Fibroblast of lung (primary cell): ENCODE data around the gene FGF14. TPM values are rescaled to one million over a fixed set of nuclear protein-coding genes. Genes with fewer than 3 reads are reported as not detected.

Experiments
- DNase-seq, 2 donors: peaks; one replicate each; pipeline versions ENCODE4 v3.0.0 to v3.0.0-alpha.2; 2010; ENCODE audit warnings: low read depth in 2 of 2
- H2AFZ ChIP-seq: 2 replicates; pipeline ENCODE4 v1.5.1; 2012; ENCODE audit warnings: low read length, control low read depth, inconsistent platforms
- H3K27ac ChIP-seq: 2 replicates; pipeline ENCODE4 v1.5.1; 2011; ENCODE audit warnings: low read length, control low read depth; ENCODE audit not compliant: insufficient read depth
- H3K27me3 ChIP-seq: 2 replicates; pipeline ENCODE4 v1.5.1; 2011; ENCODE audit warnings: mild to moderate bottlenecking, low read length; ENCODE audit not compliant: control insufficient read depth, insufficient read depth
- H3K36me3 ChIP-seq: 2 replicates; pipeline ENCODE4 v1.5.1; 2011; ENCODE audit warnings: low read length; ENCODE audit not compliant: control insufficient read depth, insufficient read depth
- H3K4me1 ChIP-seq: 2 replicates; pipeline ENCODE4 v1.5.1; 2011; ENCODE audit warnings: low read length; ENCODE audit not compliant: control insufficient read depth, insufficient read depth; ENCODE audit errors: extremely low read depth
- H3K4me2 ChIP-seq: 2 replicates; pipeline ENCODE4 v1.5.1; 2011; ENCODE audit warnings: low read length, control low read depth; ENCODE audit not compliant: insufficient read depth; ENCODE audit errors: extremely low read depth
- H3K4me3 ChIP-seq, 4 experiments: fragments of 200-600 bp in 1 of 4; sonication (generic) in 1 of 4; replicated peaks in 1 of 4; 2 replicates each; pipeline ENCODE4 v1.5.1; 2011 to 2016; ENCODE audit warnings: low read length in 4 of 4, low read depth in 3 of 4, mild to moderate bottlenecking in 3 of 4, control low read depth in 2 of 4, inconsistent platforms in 1 of 4, mixed read lengths in 1 of 4; ENCODE audit not compliant: insufficient read depth in 1 of 4; ENCODE audit errors: control extremely low read depth in 1 of 4
- H3K79me2 ChIP-seq: 2 replicates; pipeline ENCODE4 v1.5.1; 2012; ENCODE audit warnings: mild to moderate bottlenecking, low read length, inconsistent platforms; ENCODE audit not compliant: control insufficient read depth, insufficient read depth
- H3K9ac ChIP-seq: 2 replicates; pipeline ENCODE4 v1.5.1; 2011; ENCODE audit warnings: mild to moderate bottlenecking, low read length, control low read depth; ENCODE audit not compliant: insufficient read depth
- H3K9me3 ChIP-seq: 2 replicates; pipeline ENCODE4 v1.5.1; 2012; ENCODE audit warnings: low read depth, low read length; ENCODE audit not compliant: control insufficient read depth, insufficient read depth
- H4K20me1 ChIP-seq: 2 replicates; pipeline ENCODE4 v1.5.1; 2011; ENCODE audit warnings: low read length; ENCODE audit not compliant: control insufficient read depth, insufficient read depth; ENCODE audit errors: extremely low read depth
- EZH2 ChIP-seq: IDR thresholded peaks from 2 replicates; pipeline ENCODE4 v1.5.1; 2012; ENCODE audit warnings: low read length, control low read depth, mild to moderate bottlenecking; ENCODE audit errors: missing control alignments
- polyA plus RNA-seq, 2 donors: library from polyadenylated mRNA; depleted of rRNA in 1 of 2; stranded (reverse) in 1 of 2; unstranded in 1 of 2; fragments of >200 nt; gene quantifications; 2 replicates each; pipeline ENCODE4 v1.2.1, GENCODE V29; 2011 to 2012; ENCODE audit warnings: missing spikeins in 1 of 2
- total RNA-seq: library from RNA; depleted of rRNA; stranded (reverse); fragments of >200 nt; gene quantifications from 2 replicates; pipeline ENCODE4 v1.2.1, GENCODE V29; 2014
- TF ChIP-seq, protein P1 (sequence below), 2 donors: IDR thresholded peaks in 1 of 2; conservative IDR thresholded peaks in 1 of 2; 1 replicate in 1 of 2; 2 replicates in 1 of 2; pipeline ENCODE4 v1.5.1; 2011 to 2012; ENCODE audit warnings: low read length in 2 of 2, control low read depth in 1 of 2, inconsistent platforms in 1 of 2, low read depth in 1 of 2, mild to moderate bottlenecking in 1 of 2

The FGF14 gene
- total and polyA plus RNA-seq, 2 donors (not counting 1 experiment from before 2014, with no cell fraction given) = 0.94 to 7.8 TPM

DNA sequence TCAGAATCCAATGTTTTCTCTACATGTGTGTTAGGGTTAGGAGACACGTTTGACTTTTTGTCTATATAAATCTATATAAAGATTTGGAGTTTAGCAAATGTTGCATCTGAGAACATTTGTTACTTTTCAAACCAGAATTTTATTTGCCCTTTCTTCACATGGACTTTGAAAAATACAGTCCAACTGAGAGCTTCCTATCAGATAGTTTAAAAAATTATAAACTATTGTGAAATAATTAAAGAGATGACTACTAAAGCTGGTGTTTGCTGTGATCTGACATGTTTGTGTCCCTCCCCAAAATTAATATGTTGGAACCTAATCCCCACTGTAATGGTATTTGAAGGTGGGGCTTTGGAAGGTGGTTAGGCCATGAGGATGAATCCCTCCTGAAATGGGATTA, 652.3 kb downstream of the FGF14 start:
- H3K4me2 ChIP-seq = no peak overlapping the region
- H3K9me3 ChIP-seq = no peaks in the 10 kb centered on the region
- H3K4me3 ChIP-seq = no peak overlapping the region
- H4K20me1 ChIP-seq = no peaks in the 10 kb centered on the region
- H3K36me3 ChIP-seq = no peaks in the 10 kb centered on the region
- H3K27ac ChIP-seq = no peak overlapping the region
- no peaks in the 10 kb centered on the region for H3K27me3 ChIP-seq
- H2AFZ ChIP-seq = no peak overlapping the region
- no peak overlapping the region for H3K9ac ChIP-seq
- TF ChIP-seq EZH2 = no peak
- TF ChIP-seq, protein P1, sequence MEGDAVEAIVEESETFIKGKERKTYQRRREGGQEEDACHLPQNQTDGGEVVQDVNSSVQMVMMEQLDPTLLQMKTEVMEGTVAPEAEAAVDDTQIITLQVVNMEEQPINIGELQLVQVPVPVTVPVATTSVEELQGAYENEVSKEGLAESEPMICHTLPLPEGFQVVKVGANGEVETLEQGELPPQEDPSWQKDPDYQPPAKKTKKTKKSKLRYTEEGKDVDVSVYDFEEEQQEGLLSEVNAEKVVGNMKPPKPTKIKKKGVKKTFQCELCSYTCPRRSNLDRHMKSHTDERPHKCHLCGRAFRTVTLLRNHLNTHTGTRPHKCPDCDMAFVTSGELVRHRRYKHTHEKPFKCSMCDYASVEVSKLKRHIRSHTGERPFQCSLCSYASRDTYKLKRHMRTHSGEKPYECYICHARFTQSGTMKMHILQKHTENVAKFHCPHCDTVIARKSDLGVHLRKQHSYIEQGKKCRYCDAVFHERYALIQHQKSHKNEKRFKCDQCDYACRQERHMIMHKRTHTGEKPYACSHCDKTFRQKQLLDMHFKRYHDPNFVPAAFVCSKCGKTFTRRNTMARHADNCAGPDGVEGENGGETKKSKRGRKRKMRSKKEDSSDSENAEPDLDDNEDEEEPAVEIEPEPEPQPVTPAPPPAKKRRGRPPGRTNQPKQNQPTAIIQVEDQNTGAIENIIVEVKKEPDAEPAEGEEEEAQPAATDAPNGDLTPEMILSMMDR (conservative IDR thresholded peaks at IDR 0.05 in 1 of 2, IDR thresholded peaks at IDR 0.05 in 1 of 2; ENCODE audit: low read depth in 1 of 2, low read length in 2 of 2) = no peak
- DNase-seq = no peak
- H3K79me2 ChIP-seq = no peaks in the 10 kb centered on the region
- no peaks in the 10 kb centered on the region for H3K4me1 ChIP-seq

DNA sequence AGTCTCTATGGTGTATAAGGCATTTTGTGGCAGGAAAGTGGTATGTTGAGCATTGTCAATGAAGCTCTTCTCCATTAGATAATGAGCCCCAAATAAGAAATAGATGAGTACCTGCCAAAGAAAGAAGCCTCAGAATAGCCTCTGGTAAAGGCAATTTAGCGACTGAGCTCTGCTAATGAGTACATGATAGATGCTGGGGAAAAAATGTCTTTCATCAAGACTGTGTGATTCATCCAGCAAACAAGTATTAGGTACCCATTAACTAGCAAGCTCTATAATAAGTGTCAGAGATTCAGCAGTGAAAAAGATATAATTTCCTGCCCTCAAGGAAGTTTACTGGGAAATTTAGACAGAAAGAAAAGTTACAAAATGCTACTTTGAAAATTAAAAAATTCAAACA, 654.8 kb downstream of the FGF14 start:
- H4K20me1 ChIP-seq = no peaks in the 10 kb centered on the region
- H3K27me3 ChIP-seq = no peaks in the 10 kb centered on the region
- TF ChIP-seq EZH2 = no peak
- TF ChIP-seq, protein P1 (conservative IDR thresholded peaks at IDR 0.05 in 1 of 2, IDR thresholded peaks at IDR 0.05 in 1 of 2; ENCODE audit: low read depth in 1 of 2, low read length in 2 of 2) = no peak
- H3K79me2 ChIP-seq = no peaks in the 10 kb centered on the region
- H3K4me3 ChIP-seq = no peak overlapping the region
- DNase-seq = no peak
- H3K27ac ChIP-seq = no peak overlapping the region
- H3K4me2 ChIP-seq = no peak overlapping the region
- no peaks in the 10 kb centered on the region for H3K36me3 ChIP-seq
- H3K9ac ChIP-seq = no peak overlapping the region
- H2AFZ ChIP-seq = no peak overlapping the region
- H3K9me3 ChIP-seq = no peaks in the 10 kb centered on the region
- H3K4me1 ChIP-seq = no peaks in the 10 kb centered on the region

DNA sequence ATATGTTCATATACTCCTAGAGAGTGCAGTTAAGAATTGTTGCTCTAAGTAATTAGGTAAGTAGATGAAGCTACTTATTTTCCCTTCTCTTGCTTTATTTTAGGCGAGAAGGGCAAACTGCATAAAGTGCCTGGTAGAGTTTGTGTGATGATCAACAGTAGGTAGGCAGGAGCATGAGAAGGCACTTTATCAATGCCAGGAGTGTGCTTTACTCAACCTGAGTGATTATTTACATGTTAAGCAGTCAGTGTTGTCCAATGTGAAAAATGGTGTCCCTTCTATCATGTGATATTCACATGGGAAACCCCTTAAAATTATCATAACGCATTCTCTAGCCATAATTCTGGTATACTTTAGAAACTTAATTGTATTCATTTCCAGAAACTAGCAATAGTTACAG, 655.3 kb downstream of the FGF14 start:
- no peak for DNase-seq
- Histone ChIP-seq H3K36me3 (no peaks in the 10 kb centered on the region), H3K4me2 (no peak overlapping the region), H3K9ac (no peak overlapping the region), H3K27ac (no peak overlapping the region), H2AFZ (no peak overlapping the region), H3K27me3 (no peaks in the 10 kb centered on the region), H3K9me3 (no peaks in the 10 kb centered on the region), H3K4me1 (no peaks in the 10 kb centered on the region), H3K79me2 (no peaks in the 10 kb centered on the region), H4K20me1 (no peaks in the 10 kb centered on the region), H3K4me3 (no peak overlapping the region)
- TF ChIP-seq, protein P1 (conservative IDR thresholded peaks at IDR 0.05 in 1 of 2, IDR thresholded peaks at IDR 0.05 in 1 of 2; ENCODE audit: low read depth in 1 of 2, low read length in 2 of 2) = no peak
- TF ChIP-seq EZH2 = no peak
